Subcutaneous abdominal adipose tissue (tissue), 5 donors: ENCODE results near the gene ALG2.

Source experiments
- H3K27ac ChIP-seq: one replicate; pipeline ENCODE4 v1.7.0; 2013; ENCODE audit warnings: low read depth, mild to moderate bottlenecking, inconsistent platforms, low read length, moderate library complexity
- H3K27me3 ChIP-seq, 5 donors: one replicate each; pipeline ENCODE4 v1.7.0; 2013; ENCODE audit warnings: low read length in 5 of 5, inconsistent platforms in 1 of 5; ENCODE audit not compliant: control insufficient read depth in 5 of 5, insufficient read depth in 4 of 5
- H3K36me3 ChIP-seq, 5 donors: one replicate each; pipeline ENCODE4 v1.7.0; 2013; ENCODE audit warnings: low read length in 5 of 5; ENCODE audit not compliant: control insufficient read depth in 5 of 5, insufficient read depth in 5 of 5
- H3K4me1 ChIP-seq, 5 donors: one replicate each; pipeline ENCODE4 v1.7.0; 2013; ENCODE audit warnings: low read length in 5 of 5, mild to moderate bottlenecking in 3 of 5, moderate library complexity in 1 of 5; ENCODE audit not compliant: control insufficient read depth in 5 of 5, insufficient read depth in 5 of 5
- H3K4me3 ChIP-seq, 5 donors: one replicate each; pipeline ENCODE4 v1.7.0; 2013; ENCODE audit warnings: low read length in 5 of 5, low read depth in 1 of 5
- H3K9ac ChIP-seq, 5 donors: one replicate each; pipeline ENCODE4 v1.7.0; 2013; ENCODE audit warnings: low read length in 5 of 5, mild to moderate bottlenecking in 4 of 5, moderate library complexity in 3 of 5
- H3K9me3 ChIP-seq, 5 donors: one replicate each; pipeline ENCODE4 v1.7.0; 2013; ENCODE audit warnings: low read length in 5 of 5; ENCODE audit not compliant: control insufficient read depth in 5 of 5
- donor health status: healthy.
- donor health status: healthy.
- donor health status: healthy.
- donor health status: healthy.
- donor health status: healthy.

Gene ALG2

DNA sequence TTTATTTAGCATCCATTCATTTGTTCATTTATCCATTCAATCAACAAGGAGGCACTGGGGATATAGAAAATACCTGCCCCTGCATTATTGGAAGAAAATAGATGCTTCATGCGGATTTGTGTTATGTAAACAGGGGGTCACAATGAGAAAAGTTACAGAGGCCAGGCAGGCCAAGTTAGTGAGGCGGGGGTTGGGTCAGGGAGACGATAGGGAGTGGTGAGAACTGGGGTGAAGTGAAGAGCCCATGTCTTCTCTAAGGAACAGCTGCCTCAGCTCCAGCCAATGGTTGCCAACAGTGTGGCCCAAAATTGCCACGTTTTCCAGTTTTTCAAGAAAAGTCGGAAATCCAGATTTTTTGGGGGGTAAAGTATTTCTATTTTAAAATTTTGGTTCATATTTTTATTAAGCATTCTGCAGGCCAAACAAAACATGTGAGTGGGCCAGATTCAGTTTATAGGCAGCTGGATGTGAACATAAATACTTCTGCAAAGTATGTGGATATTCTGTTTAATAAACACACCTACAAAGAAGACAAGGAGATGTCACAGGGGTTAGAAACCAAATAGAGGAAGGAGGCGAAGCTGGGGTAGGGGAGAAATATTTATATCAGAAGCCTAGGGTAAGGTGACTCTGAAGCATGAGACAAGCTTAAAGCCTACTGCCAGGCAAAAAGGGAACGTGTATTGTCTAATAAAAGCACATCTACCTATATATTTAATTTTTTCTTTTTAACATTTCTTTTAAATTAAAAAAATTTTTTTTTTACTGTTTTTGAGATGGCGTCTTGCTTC, 44.0 kb downstream of the ALG2 start:
- Histone ChIP-seq H3K36me3 (no peaks in the 10 kb centered on the region), H3K4me3 (no peak overlapping the region), H3K27ac (no peak overlapping the region), H3K27me3 (no peaks in the 10 kb centered on the region), H3K4me1 (no peaks in the 10 kb centered on the region), H3K9me3 (no peaks in the 10 kb centered on the region), H3K9ac (no peak overlapping the region)

DNA sequence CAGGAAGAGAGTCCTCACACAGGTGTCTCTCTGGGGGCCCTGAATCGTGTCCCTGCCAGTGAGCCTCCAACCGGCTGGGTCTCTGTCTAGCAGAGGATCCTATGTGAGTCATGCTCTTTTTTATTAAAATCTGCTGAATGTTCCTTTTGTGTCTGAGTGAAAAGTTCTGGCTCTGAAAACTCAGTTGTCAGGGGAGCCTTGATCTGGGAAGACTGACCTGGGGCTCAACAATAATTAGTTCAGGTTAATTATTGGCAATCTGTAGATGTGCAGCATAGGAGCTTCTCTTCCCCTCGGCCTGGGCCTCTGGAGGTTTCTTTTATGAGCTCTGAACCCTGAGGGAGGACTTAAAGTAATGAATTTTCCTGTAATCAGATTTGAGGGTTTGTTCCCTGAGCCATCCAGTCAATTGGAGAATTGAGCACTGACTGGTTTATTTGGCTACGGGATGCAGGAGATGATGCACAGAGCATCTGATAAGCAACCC, 45.2 kb downstream of the ALG2 start:
- no peak overlapping the region for H3K4me3 ChIP-seq
- H3K9me3 ChIP-seq, result no peaks in the 10 kb centered on the region
- no peaks in the 10 kb centered on the region for H3K4me1 ChIP-seq
- H3K27me3 ChIP-seq, result peaks cover 0 to 2% (median 0%) of the 10 kb centered on the region in 5 donors
- H3K9ac ChIP-seq, result no peak overlapping the region
- H3K36me3 ChIP-seq, result no peaks in the 10 kb centered on the region
- no peak overlapping the region for H3K27ac ChIP-seq

GRCh38 chr9:99173570-99174504, 47.9 kb downstream of the ALG2 start:
- H3K9me3 ChIP-seq, result no peaks in the 10 kb centered on the region

GRCh38 chr9:99172124-99173091, 49.3 kb downstream of the ALG2 start:
- Histone ChIP-seq H3K27me3 (peaks cover 3 to 14% (median 10%) of the 10 kb centered on the region in 5 donors), H3K4me1 (no peaks in the 10 kb centered on the region), H3K9me3 (no peaks in the 10 kb centered on the region), H3K27ac (no peak overlapping the region), H3K9ac (no peak overlapping the region), H3K36me3 (no peaks in the 10 kb centered on the region), H3K4me3 (no peak overlapping the region)

More at GRCh38 chr9:99173570-99174504, 47.9 kb downstream of the ALG2 start:
- no peaks in the 10 kb centered on the region for H3K36me3 ChIP-seq
- no peak overlapping the region for H3K4me3 ChIP-seq
- no peak overlapping the region for H3K27ac ChIP-seq
- peaks cover 0 to 11% (median 7%) of the 10 kb centered on the region in 5 donors for H3K27me3 ChIP-seq
- H3K9ac ChIP-seq, result no peak overlapping the region
- H3K4me1 ChIP-seq, result no peaks in the 10 kb centered on the region

- Histone ChIP-seq H3K36me3 (no peaks in the 10 kb centered on the region), H3K4me1 (no peaks in the 10 kb centered on the region), H3K4me3 (no peak overlapping the region), H3K9me3 (no peaks in the 10 kb centered on the region), H3K27me3 (peaks cover 3 to 14% (median 12%) of the 10 kb centered on the region in 5 donors), H3K9ac (no peak overlapping the region), H3K27ac (no peak overlapping the region)
These were observed 50.3 kb downstream of the ALG2 start for GRCh38 chr9:99171225-99172123.

DNA sequence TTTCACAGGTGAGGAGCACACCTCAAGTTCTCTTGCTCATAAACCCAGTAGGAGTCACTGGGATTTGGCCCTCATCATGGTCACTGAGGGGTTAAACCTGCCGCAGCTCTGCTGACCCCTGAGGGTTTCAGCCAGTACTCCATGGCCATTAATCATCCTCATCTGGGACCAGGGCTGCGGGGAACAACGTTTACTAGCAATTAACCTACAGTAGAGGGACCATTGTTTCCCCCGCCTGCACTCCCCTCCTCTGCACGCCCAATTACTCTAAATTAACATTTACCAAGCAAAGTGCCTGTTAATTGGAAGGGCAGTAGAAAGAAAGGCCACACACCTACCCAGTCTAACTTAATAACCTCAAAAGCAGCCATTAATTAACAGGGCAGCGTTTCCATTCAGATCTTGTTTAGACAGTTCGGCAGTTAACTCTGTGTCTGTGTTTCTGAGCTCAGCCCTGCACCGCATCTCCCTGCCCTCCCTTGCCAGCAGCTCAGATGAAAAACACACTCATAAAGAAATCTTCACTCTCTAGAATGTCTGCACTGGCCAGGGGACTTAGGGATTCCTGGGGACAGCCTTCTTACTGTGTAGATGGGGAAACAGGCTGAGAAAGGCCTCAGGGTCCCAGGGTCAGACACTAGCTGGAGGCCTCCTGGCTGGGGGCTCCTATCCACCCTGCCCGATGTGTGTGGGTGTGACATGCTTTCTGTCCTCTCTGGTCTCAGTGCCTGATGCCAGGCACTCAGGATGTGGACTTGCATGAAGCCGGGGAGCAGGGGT, 51.6 kb downstream of the ALG2 start:
- Histone ChIP-seq H3K9ac (no peak overlapping the region), H3K27me3 (peaks cover 3 to 14% (median 12%) of the 10 kb centered on the region in 5 donors), H3K27ac (no peak overlapping the region), H3K4me3 (no peak overlapping the region), H3K36me3 (no peaks in the 10 kb centered on the region), H3K4me1 (no peaks in the 10 kb centered on the region), H3K9me3 (no peaks in the 10 kb centered on the region)

DNA sequence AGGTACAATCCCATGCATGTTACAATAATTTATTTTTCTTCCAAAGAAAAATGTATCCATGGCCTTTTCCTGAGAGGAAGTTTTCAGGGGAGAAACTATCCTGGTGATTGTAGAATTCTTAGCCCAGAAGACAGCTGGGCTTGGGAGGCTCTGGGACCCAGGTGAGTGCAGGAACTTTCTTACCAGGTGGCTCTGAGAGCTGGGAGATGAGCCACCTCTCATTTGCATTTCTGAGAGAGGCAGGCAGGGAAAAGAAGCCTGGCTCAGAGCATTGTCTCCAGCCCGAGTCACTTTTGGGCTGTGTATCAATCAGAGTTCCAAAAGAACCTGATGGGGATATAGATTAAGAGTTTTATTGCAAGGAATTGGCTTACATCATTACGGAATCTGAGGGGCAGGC, 52.7 kb downstream of the ALG2 start:
- H3K27me3 ChIP-seq, result peaks cover 3 to 14% (median 12%) of the 10 kb centered on the region in 5 donors
- H3K9me3 ChIP-seq, result no peaks in the 10 kb centered on the region
- H3K9ac ChIP-seq, result no peak overlapping the region
- no peak overlapping the region for H3K27ac ChIP-seq
- no peaks in the 10 kb centered on the region for H3K36me3 ChIP-seq
- H3K4me1 ChIP-seq, result no peaks in the 10 kb centered on the region
- no peak overlapping the region for H3K4me3 ChIP-seq

GRCh38 chr9:99167694-99168093, 54.0 kb downstream of the ALG2 start:
- no peak overlapping the region for H3K4me3 ChIP-seq

More at GRCh38 chr9:99167694-99168093, 54.0 kb downstream of the ALG2 start:
- Histone ChIP-seq H3K36me3 (no peaks in the 10 kb centered on the region), H3K9ac (no peak overlapping the region), H3K27me3 (peaks cover 3 to 14% (median 12%) of the 10 kb centered on the region in 5 donors), H3K27ac (no peak overlapping the region), H3K9me3 (no peaks in the 10 kb centered on the region), H3K4me1 (peaks cover 0 to 3% (median 0%) of the 10 kb centered on the region in 5 donors)
